ENCODE data around the gene TMEM170B.

GRCh38 chr6:11494786-11495564 is 42.6 kb upstream of the TMEM170B start:
- TF ChIP-seq CTCF (IDR thresholded peaks at IDR 0.05), result no peak
- no peak for TF ChIP-seq AR (CRISPR knock-in tag; IDR thresholded peaks at IDR 0.05)
- no peak for TF ChIP-seq ZNF396 (CRISPR knock-in tag; IDR thresholded peaks at IDR 0.05; ENCODE audit: borderline replicate concordance)
- no peak for TF ChIP-seq E2F1 (CRISPR knock-in tag; IDR thresholded peaks at IDR 0.05)
- TF ChIP-seq JUN (CRISPR knock-in tag; IDR thresholded peaks at IDR 0.05), result no peak
- no peak for TF ChIP-seq RELA (CRISPR knock-in tag; IDR thresholded peaks at IDR 0.05; ENCODE audit: borderline replicate concordance)
- no peak for TF ChIP-seq ZNF263 (CRISPR knock-in tag; IDR thresholded peaks at IDR 0.05; ENCODE audit: low read depth)
- TF ChIP-seq SP1 (CRISPR knock-in tag; conservative IDR thresholded peaks at IDR 0.05), result no peak
- TF ChIP-seq ZBTB43 (CRISPR knock-in tag; IDR thresholded peaks at IDR 0.05), result no peak
- TF ChIP-seq USF1 (CRISPR knock-in tag; IDR thresholded peaks at IDR 0.05), result no peak
- no peak for TF ChIP-seq TEAD1 (CRISPR knock-in tag; IDR thresholded peaks at IDR 0.05)
- TF ChIP-seq ESRRA (CRISPR knock-in tag; IDR thresholded peaks at IDR 0.05; ENCODE audit: borderline replicate concordance), result no peak
- no peak for TF ChIP-seq CREM (CRISPR knock-in tag; IDR thresholded peaks at IDR 0.05)
- no peak for TF ChIP-seq TEAD4 (CRISPR knock-in tag; IDR thresholded peaks at IDR 0.05)
